COLO829 (cell line): ENCODE measurements around the gene BCORL1.

Experiments used
- DNase-seq: peaks from one replicate; pipeline ENCODE4 v3.0.0; 2012; ENCODE audit warnings: low spot score

The BCORL1 gene

DNA sequence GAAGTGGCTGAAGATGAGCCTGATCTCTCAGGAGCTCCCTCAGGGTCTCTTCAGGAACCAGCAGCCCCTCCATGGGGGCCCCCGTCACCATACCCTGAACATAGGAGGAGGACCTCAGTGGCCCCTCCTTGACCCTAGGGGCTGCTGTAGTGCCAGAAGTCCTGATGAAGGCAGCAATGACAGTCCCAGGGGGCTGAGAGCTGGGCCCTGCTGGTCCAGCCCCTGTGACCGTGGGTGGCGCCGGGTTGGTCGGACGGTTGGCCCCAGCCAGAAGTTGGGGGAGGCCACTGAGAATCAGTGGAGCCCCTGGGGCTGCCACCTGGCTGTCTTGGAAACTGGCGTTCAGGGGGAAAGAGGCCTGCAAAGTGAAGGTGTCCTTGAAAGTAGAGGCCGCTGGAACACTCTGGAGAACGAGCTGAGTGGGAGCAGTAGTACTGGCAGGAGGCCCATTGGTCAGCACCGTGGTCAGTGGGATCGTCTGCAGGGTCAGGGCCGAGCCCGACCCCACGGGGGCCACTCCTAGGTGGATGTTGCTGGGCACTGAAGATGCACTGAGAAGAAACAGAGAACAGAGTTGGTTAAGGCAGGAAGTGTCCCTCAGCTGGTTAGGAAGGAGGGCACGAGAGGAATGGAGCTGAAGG, 84.7 kb downstream of the BCORL1 start:
- DNase-seq: no peak

DNA sequence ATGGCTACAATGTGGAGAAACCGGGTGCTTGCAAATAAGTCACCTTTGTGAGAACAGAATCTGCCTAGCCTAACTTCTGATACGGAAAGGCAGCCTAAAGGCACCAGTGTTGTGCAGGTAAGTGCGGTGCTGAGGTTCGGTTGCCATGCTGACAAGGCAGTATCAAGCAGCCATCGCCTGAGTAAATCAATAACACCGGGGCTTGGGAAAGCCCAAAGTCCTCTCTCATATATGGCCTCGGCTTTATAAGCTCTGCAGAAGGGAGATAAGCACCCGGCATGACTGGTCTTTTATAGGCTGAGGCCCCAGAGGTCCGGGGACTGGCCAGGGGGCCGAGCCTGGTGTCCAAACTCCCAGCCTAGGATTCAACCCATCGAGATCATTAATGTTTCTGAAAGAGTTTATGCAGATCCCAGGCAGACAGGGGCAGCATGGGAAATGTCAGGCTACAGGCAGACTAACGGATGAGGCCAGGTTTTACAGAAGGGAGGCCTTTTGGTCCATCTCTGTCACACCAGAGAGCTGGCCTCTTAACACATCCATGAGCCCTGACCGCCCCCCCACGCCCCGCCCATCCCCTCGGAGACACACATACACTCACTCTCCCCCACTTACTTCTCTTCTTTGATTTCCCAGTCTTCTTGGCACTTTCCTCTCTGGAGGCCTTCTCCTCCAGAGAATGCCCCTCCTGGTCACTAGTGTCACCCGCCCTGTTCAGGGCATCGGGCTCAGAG, 89.3 kb downstream of the BCORL1 start:
- DNase-seq: no peak

DNA sequence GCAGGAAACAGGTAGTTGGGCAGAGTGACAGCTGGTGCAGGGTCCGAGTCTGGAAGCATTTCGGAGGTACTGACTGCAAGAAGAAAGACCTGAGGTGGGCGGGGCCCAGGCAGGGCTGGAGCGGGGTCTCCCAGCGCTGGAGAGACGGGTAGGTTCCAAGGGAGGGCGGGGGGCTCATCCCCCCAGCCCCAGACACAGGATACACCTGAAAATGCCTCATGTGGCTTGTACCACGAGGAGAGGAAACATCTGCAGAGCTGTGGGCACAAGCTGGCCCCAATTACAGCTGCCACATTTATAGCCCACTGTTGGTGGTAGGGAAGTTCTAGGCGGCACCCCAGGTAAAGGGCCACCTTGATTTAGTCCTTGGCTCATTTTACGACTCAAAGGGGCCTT, 89.9 kb downstream of the BCORL1 start:
- no peak for DNase-seq

DNA sequence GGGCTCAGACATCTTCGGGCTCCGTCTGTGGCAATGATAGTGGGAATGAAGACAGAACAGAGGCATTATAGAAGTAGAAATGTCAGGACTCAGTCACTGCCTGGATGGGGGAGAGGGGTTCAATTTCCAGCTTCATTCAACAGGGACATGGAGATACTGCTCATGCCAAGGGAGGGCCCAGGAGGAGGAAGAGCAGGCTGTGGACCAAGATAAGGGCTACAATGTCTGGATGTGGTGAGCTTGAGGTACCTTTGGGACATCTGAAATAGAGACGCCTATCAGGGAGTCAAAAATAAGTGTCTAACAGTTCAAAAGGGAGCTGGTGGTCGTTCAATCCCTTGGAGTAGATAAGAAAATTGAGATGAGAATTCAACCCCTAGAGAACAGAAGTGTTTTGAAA, 93.3 kb downstream of the BCORL1 start:
- no peak for DNase-seq

DNA sequence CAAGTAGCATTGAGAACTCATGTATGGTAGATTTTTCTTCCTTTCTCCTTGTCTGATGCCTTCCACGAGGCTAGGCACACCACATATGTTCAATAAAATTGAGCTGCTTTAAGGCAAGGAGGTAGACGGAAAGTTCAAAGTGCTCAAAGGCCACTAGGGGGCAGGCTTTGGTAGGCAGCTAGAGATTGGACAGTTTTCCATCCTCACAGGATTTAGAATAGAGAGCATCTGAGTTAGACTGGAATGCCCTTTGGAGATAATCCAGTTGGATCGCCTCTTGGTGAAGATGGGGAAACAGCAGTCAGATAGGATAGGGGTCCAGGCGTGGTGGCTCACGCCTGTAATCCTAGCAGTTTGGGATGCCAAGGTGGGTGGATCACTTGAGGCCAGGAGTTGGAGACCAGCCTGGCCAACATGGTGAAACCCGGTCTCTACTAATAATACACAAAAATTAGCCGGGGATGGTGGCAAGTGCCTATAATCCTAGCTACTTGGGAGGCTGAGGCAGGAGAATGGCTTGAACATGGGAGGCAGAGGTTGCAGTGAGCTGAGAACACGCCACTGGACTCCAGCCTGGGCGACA, 97.5 kb downstream of the BCORL1 start:
- peak; percentile 77 for DNase-seq

DNA sequence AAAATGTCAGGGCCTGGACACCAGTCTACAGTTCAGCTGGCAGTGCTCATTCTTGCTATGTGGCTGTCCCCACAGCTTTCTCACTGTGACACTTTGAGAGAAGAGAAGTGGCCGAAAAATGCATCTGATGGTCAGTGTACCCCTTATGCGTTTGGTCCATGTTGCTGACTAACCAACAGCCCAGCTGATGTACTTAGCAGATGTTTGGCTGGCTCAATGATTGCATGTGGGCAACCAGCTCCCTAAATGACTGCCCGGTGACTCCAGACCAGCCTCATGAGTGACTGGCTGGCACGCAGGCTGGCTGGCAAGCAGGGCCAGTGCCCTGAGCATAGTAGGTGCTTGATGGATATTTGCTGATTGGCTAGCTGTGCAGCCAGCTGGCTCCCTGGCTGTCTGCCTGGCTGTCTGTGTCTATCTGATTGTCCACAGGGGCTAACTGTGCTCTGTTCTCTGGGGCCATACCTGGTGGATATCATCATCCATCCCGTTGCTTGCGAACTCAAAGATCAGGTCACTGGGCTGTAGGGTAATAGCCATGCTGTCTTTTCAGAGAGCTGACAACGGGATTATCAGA, 98.4 kb downstream of the BCORL1 start:
- DNase-seq: no peak

DNA sequence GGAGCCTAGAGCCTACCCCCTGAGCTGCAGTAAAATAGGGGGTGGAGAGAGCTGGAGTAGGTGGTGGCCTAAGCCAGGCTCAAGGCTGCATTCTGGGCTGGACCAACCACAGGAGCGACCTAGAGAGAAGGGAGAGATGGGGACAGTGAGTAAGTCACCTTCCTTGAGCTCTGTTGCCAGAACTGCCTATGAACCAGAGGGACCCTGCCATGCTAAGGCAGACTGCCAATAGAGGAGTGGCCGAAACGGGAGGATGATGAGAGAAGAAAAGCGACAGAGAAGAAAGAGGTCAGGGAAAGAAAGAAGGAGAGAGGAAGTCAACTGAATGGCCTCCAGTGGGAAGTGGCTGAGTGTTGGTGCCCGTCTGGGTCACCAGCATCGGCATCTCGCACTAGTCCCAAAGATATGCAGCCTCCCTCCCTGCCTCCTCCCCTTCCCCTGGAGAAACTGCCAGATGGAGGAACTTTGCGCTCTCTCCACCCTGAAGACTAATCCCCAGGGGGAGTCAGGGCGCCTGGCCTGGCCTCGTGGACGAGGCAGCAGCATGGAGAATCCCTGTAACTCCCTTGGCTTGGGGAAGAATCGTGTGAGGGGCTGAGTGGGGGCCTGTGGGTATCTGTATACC, 99.1 kb downstream of the BCORL1 start:
- DNase-seq: no peak

DNA sequence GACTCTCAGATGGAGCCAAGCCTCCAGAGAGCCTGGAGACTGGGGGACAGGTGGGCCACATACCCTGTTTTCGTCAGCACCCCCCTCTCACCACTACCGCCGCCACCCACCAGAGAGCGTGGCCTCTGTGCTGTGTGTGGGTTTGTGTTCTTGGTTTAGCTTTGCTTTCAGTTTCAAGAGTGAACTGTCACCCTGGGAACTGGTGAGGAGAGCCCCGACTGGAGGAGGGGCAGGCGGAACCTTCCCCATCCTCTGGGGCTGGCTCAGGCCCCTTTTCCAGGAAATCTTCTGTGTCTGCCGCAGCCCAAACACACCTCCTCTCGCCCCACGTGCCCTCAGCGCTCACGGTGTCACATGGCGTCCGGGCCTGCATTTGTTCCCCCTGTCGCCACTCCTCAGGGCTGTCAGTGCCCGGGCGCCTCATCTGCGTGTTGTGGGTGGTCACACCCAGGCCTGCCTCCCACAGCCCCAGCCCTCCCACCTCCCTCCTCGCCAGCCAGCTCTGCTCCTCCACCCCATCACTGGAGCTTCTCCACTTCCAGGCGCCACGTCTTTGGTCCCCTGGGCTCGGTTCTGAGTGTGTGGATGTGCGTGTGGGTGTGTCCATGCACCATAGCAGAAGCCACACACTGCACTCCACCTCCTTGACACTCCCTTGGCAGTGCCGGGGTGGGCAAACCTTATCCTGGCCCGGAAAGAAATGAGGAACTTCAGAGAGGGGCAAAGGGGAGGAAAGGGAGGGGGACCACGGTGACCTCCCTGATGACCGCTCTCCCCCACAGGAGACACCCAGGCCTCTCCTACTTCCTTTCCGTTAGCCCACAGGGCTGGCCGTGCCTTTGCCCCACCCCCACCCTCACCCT, 100.0 kb downstream of the BCORL1 start:
- no peak for DNase-seq

DNA sequence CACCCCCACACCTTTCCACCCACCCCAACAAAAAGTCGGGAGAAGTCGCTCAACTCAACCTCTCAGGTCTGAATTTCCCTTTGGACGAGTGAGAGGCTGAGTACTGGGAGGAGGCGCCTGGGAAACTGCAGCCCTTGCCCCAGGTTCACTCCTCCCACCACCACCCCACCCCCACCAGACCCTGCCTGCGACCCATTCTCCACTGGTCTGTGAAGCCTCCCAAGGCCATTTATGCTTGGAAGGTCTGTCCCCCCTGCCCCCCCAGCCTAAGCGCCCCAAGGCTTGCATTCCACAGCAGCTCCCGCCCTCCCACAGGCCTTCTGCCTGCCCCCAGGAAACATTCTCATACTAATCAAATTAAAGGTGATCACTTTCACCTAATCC, 100.7 kb downstream of the BCORL1 start:
- DNase-seq: no peak

DNA sequence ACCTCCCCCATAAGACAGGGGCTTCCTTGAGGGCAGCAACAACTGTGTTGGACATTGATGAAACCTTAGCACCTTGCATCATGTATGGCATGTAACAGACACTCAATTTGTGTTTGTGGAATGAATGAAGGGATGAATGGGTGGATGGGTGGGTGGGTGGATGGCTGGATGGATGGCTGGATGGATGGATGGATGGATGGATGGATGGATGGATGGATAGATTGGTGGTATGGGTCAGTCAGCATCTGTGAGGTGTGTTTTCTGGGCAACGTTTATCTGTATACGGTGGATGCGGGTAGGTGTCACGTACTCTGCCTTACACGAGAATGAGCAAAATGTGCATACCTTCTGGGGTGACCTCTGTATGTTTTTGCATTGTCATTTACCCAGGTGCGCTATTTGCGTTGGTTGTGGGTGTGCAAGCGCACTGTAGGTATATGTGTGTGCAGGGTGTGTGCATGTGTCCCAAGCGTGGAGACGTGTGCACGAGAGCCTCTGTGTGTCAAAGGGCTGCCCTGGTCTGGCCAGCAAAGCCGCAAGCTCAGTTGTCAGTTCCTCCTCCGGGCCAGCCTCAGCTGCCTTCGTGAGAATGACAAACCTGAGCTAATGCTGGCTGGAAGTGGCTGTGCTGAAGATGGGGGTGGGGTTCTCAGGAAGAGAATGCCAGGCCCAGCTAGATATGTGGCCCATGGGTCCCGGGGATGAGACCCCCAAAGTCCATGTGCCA, 101.4 kb downstream of the BCORL1 start:
- no peak for DNase-seq

DNA sequence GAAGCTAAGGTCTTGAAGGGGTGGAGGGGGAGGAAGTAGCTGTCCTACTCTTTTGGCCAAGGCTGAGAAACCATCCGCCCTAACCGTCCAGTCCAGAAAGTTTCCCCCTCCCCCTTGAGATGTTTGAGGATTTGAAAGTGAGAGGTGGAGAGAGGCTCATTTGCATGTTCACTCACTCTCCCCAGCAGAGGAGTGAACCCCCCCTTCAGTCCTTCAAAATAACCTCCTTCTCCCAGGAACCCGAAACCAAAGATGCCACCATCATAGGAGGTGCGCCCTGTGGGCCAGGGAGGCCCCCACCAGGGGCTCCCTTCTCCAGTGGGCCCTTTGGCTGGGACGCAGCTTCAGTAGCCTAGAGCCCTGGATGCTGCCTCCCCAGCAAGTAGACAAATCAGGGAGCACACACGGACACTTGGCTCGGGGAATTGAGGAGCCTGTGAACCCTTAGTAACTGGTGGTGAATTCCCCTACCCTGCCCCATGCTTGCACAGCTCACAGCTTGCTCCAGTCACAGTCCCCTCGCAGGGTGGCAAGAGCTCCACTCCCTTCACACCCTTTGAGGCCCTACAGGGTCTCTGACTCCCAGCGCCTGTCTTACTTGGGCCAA, 102.3 kb downstream of the BCORL1 start:
- DNase-seq: no peak

DNA sequence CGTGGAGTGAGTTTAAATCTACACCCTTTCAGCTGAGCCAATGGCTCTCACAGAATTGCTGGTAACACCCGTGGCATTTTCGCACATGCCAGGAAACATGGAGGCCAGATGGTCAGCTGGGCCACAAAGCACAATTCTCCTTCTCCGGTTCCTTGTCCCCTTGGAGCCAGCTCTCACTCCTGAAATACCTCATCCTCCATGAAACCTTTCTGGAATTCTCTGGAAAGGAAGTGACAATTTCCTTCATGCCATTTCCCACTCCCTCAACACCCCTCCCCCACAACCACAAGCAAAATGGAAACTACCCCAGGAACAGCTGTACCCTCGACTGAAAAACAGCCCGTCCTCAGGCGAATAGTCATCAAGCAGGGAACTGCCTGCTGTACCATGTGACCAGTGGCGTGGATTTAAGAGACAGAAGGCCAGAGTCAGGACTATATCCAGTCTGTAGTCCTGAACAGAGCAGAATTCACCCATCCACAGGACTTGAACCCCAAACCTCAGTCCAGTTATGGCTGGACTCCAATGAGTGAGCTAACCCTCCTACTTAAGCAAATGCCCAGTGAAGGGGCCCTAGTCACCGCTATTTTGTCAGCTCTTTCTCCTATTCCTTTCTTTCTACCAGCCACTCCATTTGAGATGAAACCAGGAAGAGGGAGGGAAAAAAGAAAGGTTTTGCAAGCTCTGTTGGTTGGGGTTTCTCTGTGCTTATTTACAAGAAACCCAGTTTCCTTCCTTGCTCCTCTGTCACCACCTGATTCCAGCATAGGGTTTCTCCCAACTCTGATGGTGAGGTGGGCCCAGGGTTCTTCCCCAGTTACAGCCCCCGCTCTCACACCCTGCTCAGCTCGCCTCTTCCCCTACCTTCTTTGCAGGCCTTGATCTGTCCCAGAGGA, 103.4 kb downstream of the BCORL1 start:
- no peak for DNase-seq

DNA sequence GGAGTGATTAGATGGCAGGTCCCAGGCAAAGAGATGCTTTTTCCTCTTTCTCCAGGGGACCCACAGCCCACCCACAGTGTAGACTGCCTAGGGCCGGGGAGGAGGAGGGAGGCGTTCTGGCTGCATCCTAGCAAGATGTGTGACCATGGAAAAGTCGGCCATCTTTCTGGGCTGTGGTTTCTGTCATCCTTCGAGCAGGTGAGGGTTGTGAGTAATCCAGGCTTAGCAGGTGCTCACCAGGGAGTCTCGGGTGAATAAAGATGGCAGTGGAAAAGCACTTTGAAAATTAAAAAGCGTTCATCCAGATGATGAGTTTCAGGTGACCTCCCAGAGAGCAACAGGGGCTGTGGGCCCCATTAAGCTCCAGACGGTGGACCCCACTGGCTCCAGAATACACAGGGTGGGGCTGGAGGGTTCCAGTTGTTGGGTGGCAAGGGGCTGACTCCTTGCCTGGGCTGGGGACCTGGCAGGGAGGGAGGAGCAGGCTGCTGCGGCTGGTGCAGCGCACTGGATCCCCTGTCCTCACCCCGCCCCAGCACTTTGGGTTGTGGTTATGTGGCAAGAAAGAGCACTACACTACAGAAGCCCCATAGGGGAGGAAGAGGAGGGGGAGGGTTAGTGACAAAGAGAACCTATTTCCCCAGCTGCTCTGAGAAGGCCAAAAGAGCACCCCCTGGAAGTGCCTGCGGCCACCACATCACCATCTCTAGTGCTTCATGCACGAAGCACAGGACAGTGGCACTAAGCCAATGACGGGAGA, 104.2 kb downstream of the BCORL1 start:
- no peak for DNase-seq

DNA sequence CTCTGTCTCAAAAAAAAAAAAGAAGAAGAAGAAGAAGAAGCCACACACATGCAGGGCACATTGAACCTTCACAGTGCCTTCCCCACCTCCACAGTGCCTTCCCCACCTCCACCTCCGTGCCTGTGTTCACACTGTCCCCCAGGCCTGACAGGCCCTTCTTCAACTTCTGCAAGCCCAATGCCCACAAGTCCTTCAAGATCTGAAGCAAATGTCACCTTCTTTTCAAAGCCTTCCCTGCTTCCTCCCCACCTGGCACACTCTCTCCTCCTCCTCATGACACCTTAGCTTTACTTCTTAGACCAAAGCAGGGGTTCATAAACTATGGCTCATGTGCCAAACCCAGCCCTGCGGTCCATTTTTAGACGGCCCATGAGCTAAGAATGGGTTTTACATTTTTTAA, 107.9 kb downstream of the BCORL1 start:
- no peak for DNase-seq

DNA sequence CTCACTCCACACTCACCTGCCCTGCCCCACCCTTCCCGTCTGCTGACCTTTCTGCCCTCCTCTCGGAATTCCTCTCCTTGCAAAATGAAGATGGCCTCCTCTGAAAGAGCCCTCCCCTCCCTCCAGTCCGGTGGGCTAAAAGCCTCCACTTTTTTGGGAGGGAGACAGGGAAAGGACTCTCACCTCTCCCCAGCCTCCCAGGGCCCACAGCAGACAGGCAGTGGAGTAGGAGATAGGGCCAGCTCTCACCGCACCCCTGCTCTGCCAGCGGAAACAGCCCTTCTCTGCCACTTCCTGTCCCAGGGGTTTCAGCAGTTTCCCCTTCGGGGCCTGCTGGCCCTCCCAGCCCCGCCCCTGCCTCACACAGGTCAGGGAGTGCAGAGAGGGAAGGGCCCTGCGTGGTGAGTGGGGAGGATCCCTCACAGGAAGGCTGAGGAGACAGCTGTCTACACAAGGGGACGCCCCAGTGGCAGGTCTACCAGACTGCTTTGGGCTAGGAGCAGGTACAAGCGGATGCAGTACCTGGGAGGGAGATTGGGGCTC, 109.6 kb downstream of the BCORL1 start:
- no peak for DNase-seq

DNA sequence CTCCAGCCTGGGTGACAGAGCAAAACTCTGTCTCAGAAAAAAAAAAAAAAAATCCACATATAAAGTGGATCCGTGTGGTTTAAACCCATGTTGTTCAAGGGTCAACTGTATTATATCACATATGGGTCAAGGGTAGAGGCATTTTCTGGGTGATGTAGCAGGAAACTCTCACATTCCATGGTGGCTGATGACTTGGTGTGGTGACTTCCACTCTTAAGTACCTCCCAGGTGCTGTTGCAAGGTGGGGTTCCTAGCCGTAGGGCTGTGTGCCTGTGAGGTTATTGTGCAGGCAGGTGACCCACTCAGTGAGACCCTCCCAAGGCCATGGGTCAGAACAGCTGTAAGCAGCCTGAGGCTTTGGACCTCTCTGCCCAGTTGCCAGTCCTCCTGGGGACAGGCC, 110.8 kb downstream of the BCORL1 start:
- DNase-seq: no peak

DNA sequence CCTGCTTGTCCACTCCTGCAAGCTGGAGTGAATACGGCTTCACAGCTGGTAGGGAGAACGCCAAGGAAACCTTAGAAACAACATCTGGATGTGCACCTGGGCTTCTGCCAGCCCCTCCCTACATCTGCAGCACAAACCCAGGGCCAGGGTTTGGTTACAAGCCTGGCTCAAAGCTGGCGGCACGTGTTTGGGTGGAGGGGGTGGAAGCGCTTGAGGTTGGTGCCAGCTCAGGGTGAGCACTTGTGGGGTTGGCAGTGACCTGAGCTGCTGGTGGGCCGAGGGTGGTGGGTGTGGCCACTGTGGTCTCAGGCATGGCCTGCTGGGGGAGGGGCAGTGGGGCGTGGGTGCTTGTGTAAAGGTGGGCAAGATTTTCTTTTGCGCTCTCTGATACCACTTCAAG, 112.3 kb downstream of the BCORL1 start:
- DNase-seq: no peak

DNA sequence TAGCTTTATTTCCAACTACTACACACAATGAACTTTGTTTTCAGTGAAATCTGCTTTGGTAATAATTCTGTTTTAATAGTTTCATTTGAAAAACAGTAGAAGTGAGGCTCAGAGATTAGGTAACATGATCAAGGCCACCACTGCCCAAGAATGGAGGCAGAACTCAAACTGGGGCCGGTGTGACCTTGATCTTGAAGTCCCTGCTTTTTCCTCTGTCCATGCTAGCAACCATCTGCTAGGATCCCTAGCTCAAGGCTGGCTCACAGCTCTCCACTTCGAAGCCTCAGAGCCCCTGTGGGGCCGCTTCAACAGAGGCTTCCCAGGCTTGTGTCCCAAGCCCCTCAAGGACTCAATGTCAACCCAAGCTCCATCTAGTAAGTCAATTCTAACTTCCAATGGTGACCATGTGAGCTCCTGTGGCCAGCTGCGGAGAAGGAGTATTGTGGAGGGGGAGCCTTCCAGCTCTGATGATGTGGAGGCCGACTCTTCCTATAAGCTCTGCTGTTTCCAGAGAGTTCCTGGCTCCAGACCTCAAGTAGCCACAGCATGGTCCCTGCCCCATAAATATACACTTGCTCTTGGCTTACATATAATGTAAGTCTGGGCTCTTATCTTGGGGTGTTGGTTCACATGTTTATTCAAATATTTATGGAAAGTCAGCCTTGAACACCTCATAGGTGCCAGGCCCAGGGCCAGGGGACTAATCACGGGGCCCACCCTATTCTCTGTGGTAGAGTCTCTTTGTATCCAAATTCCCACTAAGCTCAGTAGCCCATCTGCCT, 113.0 kb downstream of the BCORL1 start:
- no peak for DNase-seq
